Activated CD4-positive, alpha-beta memory T cell treated with anti-CD3 and anti-CD28 coated beads, Interleukin-2, amount 10 ng/mL, durations not matched to agents 7 days and 5 days (primary cell): Measurements from ENCODE around the gene TAMM41. TPM values are rescaled to one million over a fixed set of nuclear protein-coding genes. Genes with fewer than 3 reads are reported as not detected.

Experiments used
- CTCF ChIA-PET: fragments of 350-600 bp; sonication (Branson Sonifier 250); formaldehyde crosslinking; loops from one replicate; lab custom pipeline; 2021; ENCODE audit warnings: antibody characterized with exemption, inconsistent platforms; lab: Charles Lee
- POLR2A ChIA-PET: fragments of 350-600 bp; sonication (Branson Sonifier 250); formaldehyde crosslinking; loops from one replicate; lab custom pipeline; 2021; ENCODE audit warnings: antibody characterized with exemption; lab: Charles Lee
- DNase-seq: peaks from one replicate; pipeline ENCODE4 v3.0.0-alpha.2; 2020
- H3K27ac Mint-ChIP-seq: one replicate; pipeline ENCODE4 v1.8.0; 2021; ENCODE audit warnings: mild to moderate bottlenecking, mixed read lengths
- H3K27me3 Mint-ChIP-seq: one replicate; pipeline ENCODE4 v1.8.0; 2021; ENCODE audit warnings: mixed read lengths
- H3K36me3 Mint-ChIP-seq: one replicate; pipeline ENCODE4 v1.8.0; 2021; ENCODE audit warnings: low read depth, mixed read lengths
- H3K4me1 Mint-ChIP-seq: one replicate; pipeline ENCODE4 v1.8.0; 2021; ENCODE audit warnings: mixed read lengths
- H3K4me3 Mint-ChIP-seq: one replicate; pipeline ENCODE4 v1.8.0; 2021; ENCODE audit warnings: mild to moderate bottlenecking, mixed read lengths
- H3K9me3 Mint-ChIP-seq: one replicate; pipeline ENCODE4 v1.8.0; 2021; ENCODE audit warnings: mixed read lengths
- total RNA-seq, 2 experiments: library from RNA; stranded (reverse); gene quantifications; one replicate each; pipeline ENCODE4 v1.2.3, GENCODE V29; 2021

The TAMM41 gene
- total RNA-seq, 2 experiments from 2014 or later, result 19.5 to 20.9 TPM

- CTCF ChIA-PET, result interaction anchor here (0.6 to 1.4 kb wide), 5 partner anchors 8 to 192 kb away, joined by 3 to 4 read pairs (median 3); partner anchors contain the start of gene VGLL4
- H3K4me3 Mint-ChIP-seq, result no peak overlapping the region
- H3K27ac Mint-ChIP-seq, result no peak overlapping the region
- DNase-seq, result no peak
- no peaks in the 10 kb centered on the region for H3K9me3 Mint-ChIP-seq
- H3K4me1 Mint-ChIP-seq, result peaks cover 3% of the 10 kb centered on the region
- peaks cover 39% of the 10 kb centered on the region for H3K36me3 Mint-ChIP-seq
- H3K27me3 Mint-ChIP-seq, result no peaks in the 10 kb centered on the region
- POLR2A ChIA-PET, result interaction anchor here (1.0 kb wide), 1 partner anchor 11 kb away, joined by 4 read pairs; the partner anchor contains the start of gene TAMM41
Observed at GRCh38 chr3:11835028-11835639, 11.6 kb downstream of the TAMM41 start.

GRCh38 chr3:11832981-11833905 lies 13.4 kb downstream of the TAMM41 start:
- Mint-ChIP-seq H3K9me3 (no peaks in the 10 kb centered on the region), H3K4me1 (no peaks in the 10 kb centered on the region), H3K27me3 (no peaks in the 10 kb centered on the region), H3K27ac (no peak overlapping the region), H3K36me3 (peaks cover 37% of the 10 kb centered on the region), H3K4me3 (no peak overlapping the region)
- POLR2A ChIA-PET, result no interaction called here
- no peak for DNase-seq
- CTCF ChIA-PET, result interaction anchor here (0.7 to 1.4 kb wide), 5 partner anchors 9 to 182 kb away, joined by 3 read pairs; partner anchors contain the start of gene TAMM41

GRCh38 chr3:11829416-11829815 lies 17.3 kb downstream of the TAMM41 start:
- ChIA-PET POLR2A (no interaction called here), CTCF (no interaction called here)
- Mint-ChIP-seq H3K27ac (no peak overlapping the region), H3K9me3 (no peaks in the 10 kb centered on the region), H3K36me3 (peaks cover 60% of the 10 kb centered on the region), H3K4me3 (no peak overlapping the region), H3K4me1 (peaks cover 10% of the 10 kb centered on the region), H3K27me3 (no peaks in the 10 kb centered on the region)
- no peak for DNase-seq

GRCh38 chr3:11826628-11827265 lies 19.9 kb downstream of the TAMM41 start:
- H3K27me3 Mint-ChIP-seq, result no peaks in the 10 kb centered on the region
- peaks cover 57% of the 10 kb centered on the region for H3K36me3 Mint-ChIP-seq
- ChIA-PET CTCF (interaction anchor here (0.8 to 1.6 kb wide), 7 partner anchors 9 to 175 kb away, joined by 3 to 7 read pairs (median 3); partner anchors contain the start of gene TAMM41), POLR2A (interaction anchor here (1.1 to 1.4 kb wide), 3 partner anchors 10 to 20 kb away, joined by 3 to 4 read pairs (median 3); partner anchors contain the start of gene TAMM41)
- no peaks in the 10 kb centered on the region for H3K9me3 Mint-ChIP-seq
- peak overlapping the region; percentile 16 for H3K27ac Mint-ChIP-seq
- H3K4me1 Mint-ChIP-seq, result peaks cover 18% of the 10 kb centered on the region
- DNase-seq, result no peak
- no peak overlapping the region for H3K4me3 Mint-ChIP-seq

- ChIA-PET POLR2A (interaction anchor here (1.5 kb wide), 1 partner anchor 11 kb away, joined by 4 read pairs; no protein-coding TSS in a partner anchor), CTCF (interaction anchor here (0.9 kb wide), 2 partner anchors 16 to 22 kb away, joined by 3 read pairs; no protein-coding TSS in a partner anchor)
- no peaks in the 10 kb centered on the region for H3K27me3 Mint-ChIP-seq
- no peaks in the 10 kb centered on the region for H3K9me3 Mint-ChIP-seq
- no peak overlapping the region for H3K27ac Mint-ChIP-seq
- peaks cover 57% of the 10 kb centered on the region for H3K36me3 Mint-ChIP-seq
- peaks cover 31% of the 10 kb centered on the region for H3K4me1 Mint-ChIP-seq
- no peak overlapping the region for H3K4me3 Mint-ChIP-seq
- DNase-seq, result no peak
Observed at GRCh38 chr3:11825301-11825700, 21.4 kb downstream of the TAMM41 start.

- DNase-seq, result peak; percentile 50
- CTCF ChIA-PET, result interaction anchor here (0.6 to 1.5 kb wide), 8 partner anchors 9 to 186 kb away, joined by 3 to 6 read pairs (median 4); partner anchors contain the start of gene TAMM41
- H3K4me3 Mint-ChIP-seq, result peak overlapping the region; percentile 0
- no peaks in the 10 kb centered on the region for H3K27me3 Mint-ChIP-seq
- no peaks in the 10 kb centered on the region for H3K9me3 Mint-ChIP-seq
- H3K4me1 Mint-ChIP-seq, result peaks cover 36% of the 10 kb centered on the region
- POLR2A ChIA-PET, result interaction anchor here (1.0 kb wide), 2 partner anchors 9 to 26 kb away, joined by 3 to 6 read pairs; partner anchors contain the start of gene TAMM41
- H3K27ac Mint-ChIP-seq, result peak overlapping the region; percentile 75
- H3K36me3 Mint-ChIP-seq, result peaks cover 43% of the 10 kb centered on the region
Observed at GRCh38 chr3:11820531-11821041, 26.1 kb downstream of the TAMM41 start.

- no peak overlapping the region for H3K4me3 Mint-ChIP-seq
- CTCF ChIA-PET, result interaction anchor here (1.0 to 1.5 kb wide), 3 partner anchors 28 to 185 kb away, joined by 3 to 4 read pairs (median 3); no protein-coding TSS in a partner anchor
- peaks cover 34% of the 10 kb centered on the region for H3K4me1 Mint-ChIP-seq
Observed at GRCh38 chr3:11819146-11819689, 27.5 kb downstream of the TAMM41 start.

GRCh38 chr3:11818033-11818432 lies 28.7 kb downstream of the TAMM41 start:
- POLR2A ChIA-PET, result no interaction called here
- Mint-ChIP-seq H3K4me1 (peaks cover 34% of the 10 kb centered on the region), H3K9me3 (no peaks in the 10 kb centered on the region), H3K27me3 (no peaks in the 10 kb centered on the region), H3K27ac (no peak overlapping the region), H3K4me3 (no peak overlapping the region), H3K36me3 (peaks cover 41% of the 10 kb centered on the region)
- no peak for DNase-seq
- CTCF ChIA-PET, result interaction anchor here (0.7 kb wide), 2 partner anchors 13 to 396 kb away, joined by 3 read pairs; no protein-coding TSS in a partner anchor

More at GRCh38 chr3:11819146-11819689, 27.5 kb downstream of the TAMM41 start:
- H3K9me3 Mint-ChIP-seq, result no peaks in the 10 kb centered on the region
- peaks cover 42% of the 10 kb centered on the region for H3K36me3 Mint-ChIP-seq
- H3K27ac Mint-ChIP-seq, result peak overlapping the region; percentile 24
- DNase-seq, result no peak
- H3K27me3 Mint-ChIP-seq, result no peaks in the 10 kb centered on the region
- POLR2A ChIA-PET, result no interaction called here

- Mint-ChIP-seq H3K9me3 (no peaks in the 10 kb centered on the region), H3K27me3 (no peaks in the 10 kb centered on the region), H3K27ac (no peak overlapping the region), H3K4me1 (peaks cover 15% of the 10 kb centered on the region), H3K4me3 (no peak overlapping the region), H3K36me3 (peaks cover 37% of the 10 kb centered on the region)
- POLR2A ChIA-PET, result no interaction called here
- CTCF ChIA-PET, result interaction anchor here (2.4 kb wide), 1 partner anchor 11 kb away, joined by 14 read pairs; no protein-coding TSS in a partner anchor
- no peak for DNase-seq
Observed at GRCh38 chr3:11815111-11815510, 31.6 kb downstream of the TAMM41 start.

GRCh38 chr3:11814663-11815062 lies 32.0 kb downstream of the TAMM41 start:
- Mint-ChIP-seq H3K27ac (no peak overlapping the region), H3K36me3 (peaks cover 38% of the 10 kb centered on the region), H3K4me3 (no peak overlapping the region), H3K27me3 (no peaks in the 10 kb centered on the region), H3K9me3 (no peaks in the 10 kb centered on the region), H3K4me1 (peaks cover 12% of the 10 kb centered on the region)
- CTCF ChIA-PET, result interaction anchor here (2.4 kb wide), 1 partner anchor 11 kb away, joined by 14 read pairs; no protein-coding TSS in a partner anchor
- no peak for DNase-seq
- POLR2A ChIA-PET, result interaction anchor here (0.9 kb wide), 1 partner anchor 11 kb away, joined by 4 read pairs; no protein-coding TSS in a partner anchor

- peaks cover 18% of the 10 kb centered on the region for H3K4me1 Mint-ChIP-seq
- CTCF ChIA-PET, result interaction anchor here (1.2 kb wide), 1 partner anchor 17 kb away, joined by 3 read pairs; no protein-coding TSS in a partner anchor
- POLR2A ChIA-PET, result no interaction called here
- DNase-seq, result no peak
- no peaks in the 10 kb centered on the region for H3K27me3 Mint-ChIP-seq
- no peaks in the 10 kb centered on the region for H3K9me3 Mint-ChIP-seq
- no peak overlapping the region for H3K4me3 Mint-ChIP-seq
- no peak overlapping the region for H3K27ac Mint-ChIP-seq
- peaks cover 57% of the 10 kb centered on the region for H3K36me3 Mint-ChIP-seq
Observed at GRCh38 chr3:11810276-11810675, 36.4 kb downstream of the TAMM41 start.
